SK-N-SH (cell line): ENCODE results near the gene XRN1.

Source experiments
- CTCF ChIP-seq: fragments of 200-600 bp; sonication (generic); IDR thresholded peaks from 2 replicates; pipeline ENCODE4 v1.6.1; 2017; ENCODE audit warnings: antibody characterized with exemption, mild to moderate bottlenecking, moderate library complexity
- ELF1 ChIP-seq: IDR thresholded peaks from 2 replicates; pipeline ENCODE4 v1.4.0; 2012
- EZH2phosphoT487 ChIP-seq: fragments of 200-600 bp; sonication (generic); IDR thresholded peaks from 2 replicates; pipeline ENCODE4 v1.6.1; 2017; ENCODE audit warnings: low read depth, mixed run types, mild to moderate bottlenecking, antibody characterized with exemption, moderate library complexity, borderline replicate concordance
- FOXM1 ChIP-seq: IDR thresholded peaks from 2 replicates; pipeline ENCODE4 v1.4.0; 2012; ENCODE audit warnings: low read depth, mild to moderate bottlenecking
- JUND ChIP-seq: IDR thresholded peaks from 2 replicates; pipeline ENCODE4 v1.4.0; 2012
- MAX ChIP-seq: IDR thresholded peaks from 2 replicates; pipeline ENCODE4 v1.4.0; 2012; ENCODE audit warnings: low read depth
- MXI1 ChIP-seq: IDR thresholded peaks from 2 replicates; pipeline ENCODE4 v1.6.1; 2012; ENCODE audit warnings: mild to moderate bottlenecking, low read depth, low read length, improper control_type of control experiment
- NRF1 ChIP-seq: IDR thresholded peaks from 2 replicates; pipeline ENCODE4 v1.6.1; 2012; ENCODE audit warnings: low read depth, mild to moderate bottlenecking, low read length
- POLR2AphosphoS5 ChIP-seq: IDR thresholded peaks from 2 replicates; pipeline ENCODE4 v1.6.1; 2012; ENCODE audit warnings: low read depth, low read length
- RAD21 ChIP-seq: IDR thresholded peaks from 2 replicates; pipeline ENCODE4 v1.6.1; 2012; ENCODE audit warnings: mild to moderate bottlenecking, low read length
- REST ChIP-seq: IDR thresholded peaks from 2 replicates; pipeline ENCODE4 v1.6.1; 2012; ENCODE audit warnings: mild to moderate bottlenecking, low read depth, low read length, moderate library complexity
- SIN3A ChIP-seq: IDR thresholded peaks from 2 replicates; pipeline ENCODE4 v1.6.1; 2012; ENCODE audit warnings: low read depth, mild to moderate bottlenecking, low read length, moderate library complexity, borderline replicate concordance
- USF1 ChIP-seq: IDR thresholded peaks from 2 replicates; pipeline ENCODE4 v1.4.0; 2012; ENCODE audit warnings: low read depth, borderline replicate concordance
- YY1 ChIP-seq: IDR thresholded peaks from 2 replicates; pipeline ENCODE4 v1.4.0; 2012; ENCODE audit warnings: low read depth, mild to moderate bottlenecking

GRCh38 chr3:142417302-142417701, 30.5 kb downstream of the XRN1 start:
- TF ChIP-seq CTCF (no peak), POLR2AphosphoS5 (no peak), NRF1 (no peak), JUND (no peak), ELF1 (no peak), SIN3A (no peak), USF1 (no peak), MAX (no peak), EZH2phosphoT487 (no peak), YY1 (no peak), MXI1 (no peak), RAD21 (no peak), FOXM1 (no peak), REST (no peak)
